HEK293 (cell line): ENCODE measurements around the gene DNMT1.

Source experiments
- BCL11A ChIP-seq: fragments of 450-650 bp; formaldehyde crosslinking; IDR thresholded peaks from 2 replicates; pipeline ENCODE4 v1.5.1; 2016; ENCODE audit warnings: low read depth, missing biosample characterization, missing genetic modification characterization
- BCL11B ChIP-seq: fragments of 450-650 bp; formaldehyde crosslinking; IDR thresholded peaks from 2 replicates; pipeline ENCODE4 v1.5.1; 2016; ENCODE audit warnings: low read depth, missing biosample characterization, missing genetic modification characterization
- BCL6B ChIP-seq: fragments of 450-650 bp; formaldehyde crosslinking; IDR thresholded peaks from 2 replicates; pipeline ENCODE4 v1.5.1; 2017; ENCODE audit warnings: missing biosample characterization, missing genetic modification characterization
- GLIS2 ChIP-seq: fragments of 450-650 bp; formaldehyde crosslinking; IDR thresholded peaks from 2 replicates; pipeline ENCODE4 v1.5.1; 2016; ENCODE audit warnings: missing biosample characterization, missing genetic modification characterization
- HIC1 ChIP-seq: fragments of 450-650 bp; formaldehyde crosslinking; IDR thresholded peaks from 2 replicates; pipeline ENCODE4 v1.5.1; 2016; ENCODE audit warnings: missing biosample characterization, missing genetic modification characterization
- KLF1 ChIP-seq: fragments of 450-650 bp; formaldehyde crosslinking; IDR thresholded peaks from 2 replicates; pipeline ENCODE4 v1.5.1; 2016; ENCODE audit warnings: missing biosample characterization, missing genetic modification characterization
- KLF16 ChIP-seq: fragments of 450-650 bp; formaldehyde crosslinking; IDR thresholded peaks from 2 replicates; pipeline ENCODE4 v1.5.1; 2017; ENCODE audit warnings: missing biosample characterization, missing genetic modification characterization
- KLF7 ChIP-seq: fragments of 450-650 bp; formaldehyde crosslinking; IDR thresholded peaks from 2 replicates; pipeline ENCODE4 v1.5.1; 2016; ENCODE audit warnings: missing biosample characterization, missing genetic modification characterization, borderline replicate concordance
- REPIN1 ChIP-seq: fragments of 450-650 bp; formaldehyde crosslinking; IDR thresholded peaks from 2 replicates; pipeline ENCODE4 v1.5.1; 2017; ENCODE audit warnings: missing biosample characterization, missing genetic modification characterization, low read depth
- SP7 ChIP-seq: fragments of 450-650 bp; formaldehyde crosslinking; IDR thresholded peaks from 2 replicates; pipeline ENCODE4 v1.5.1; 2016; ENCODE audit warnings: missing biosample characterization, missing genetic modification characterization
- TRIM28 ChIP-seq: IDR thresholded peaks from 2 replicates; pipeline ENCODE4 v1.6.1; 2011; ENCODE audit warnings: low read length, control low read depth, borderline replicate concordance
- TSHZ1 ChIP-seq: fragments of 450-650 bp; formaldehyde crosslinking; IDR thresholded peaks from 2 replicates; pipeline ENCODE4 v1.5.1; 2016; ENCODE audit warnings: missing biosample characterization, missing genetic modification characterization, borderline replicate concordance
- ZBTB8A ChIP-seq: fragments of 450-650 bp; formaldehyde crosslinking; IDR thresholded peaks from 2 replicates; pipeline ENCODE4 v1.5.1; 2016; ENCODE audit warnings: missing biosample characterization, missing genetic modification characterization
- ZNF112 ChIP-seq: fragments of 450-650 bp; formaldehyde crosslinking; IDR thresholded peaks from 2 replicates; pipeline ENCODE4 v1.5.0; 2017; ENCODE audit warnings: missing biosample characterization, missing genetic modification characterization
- ZNF114 ChIP-seq: fragments of 450-650 bp; formaldehyde crosslinking; IDR thresholded peaks from 2 replicates; pipeline ENCODE4 v1.5.0; 2017; ENCODE audit warnings: missing biosample characterization, missing genetic modification characterization
- ZNF121 ChIP-seq: fragments of 450-650 bp; formaldehyde crosslinking; IDR thresholded peaks from 2 replicates; pipeline ENCODE4 v1.5.1; 2016; ENCODE audit warnings: missing biosample characterization, missing genetic modification characterization
- ZNF132 ChIP-seq: fragments of 450-650 bp; formaldehyde crosslinking; IDR thresholded peaks from 2 replicates; pipeline ENCODE4 v1.5.1; 2017; ENCODE audit warnings: missing biosample characterization, missing genetic modification characterization, borderline replicate concordance
- ZNF2 ChIP-seq: fragments of 450-650 bp; formaldehyde crosslinking; IDR thresholded peaks from 2 replicates; pipeline ENCODE4 v1.5.1; 2016; ENCODE audit warnings: missing biosample characterization, missing genetic modification characterization
- ZNF214 ChIP-seq: fragments of 450-650 bp; formaldehyde crosslinking; IDR thresholded peaks from 2 replicates; pipeline ENCODE4 v1.5.1; 2017; ENCODE audit warnings: missing biosample characterization, mild to moderate bottlenecking, missing genetic modification characterization, borderline replicate concordance
- ZNF24 ChIP-seq: fragments of 450-650 bp; formaldehyde crosslinking; IDR thresholded peaks from 2 replicates; pipeline ENCODE4 v1.5.1; 2016; ENCODE audit warnings: missing biosample characterization, missing genetic modification characterization
- ZNF274 ChIP-seq, 2 experiments: fragments of 200-500 bp in 1 of 2; fragments of 450-650 bp in 1 of 2; sonication (Bioruptor generic) in 1 of 2; formaldehyde crosslinking in 1 of 2; IDR thresholded peaks; 2 replicates each; pipeline versions ENCODE4 v1.5.1 to v1.6.1; 2014 to 2016; ENCODE audit warnings: borderline replicate concordance in 1 of 2, inconsistent platforms in 1 of 2, low read length in 1 of 2, missing biosample characterization in 1 of 2, missing genetic modification characterization in 1 of 2
- ZNF292 ChIP-seq: fragments of 450-650 bp; formaldehyde crosslinking; IDR thresholded peaks from 2 replicates; pipeline ENCODE4 v1.5.1; 2016; ENCODE audit warnings: low read depth, missing biosample characterization, missing genetic modification characterization, borderline replicate concordance
- ZNF324 ChIP-seq: fragments of 450-650 bp; formaldehyde crosslinking; IDR thresholded peaks from 2 replicates; pipeline ENCODE4 v1.5.1; 2016; ENCODE audit warnings: missing biosample characterization, missing genetic modification characterization
- ZNF341 ChIP-seq: fragments of 450-650 bp; formaldehyde crosslinking; IDR thresholded peaks from 2 replicates; pipeline ENCODE4; 2016; ENCODE audit warnings: low read depth, missing biosample characterization, missing genetic modification characterization
- ZNF362 ChIP-seq: fragments of 450-650 bp; formaldehyde crosslinking; IDR thresholded peaks from 2 replicates; pipeline ENCODE4 v1.5.1; 2016; ENCODE audit warnings: missing biosample characterization, missing genetic modification characterization
- ZNF433 ChIP-seq: fragments of 450-650 bp; formaldehyde crosslinking; IDR thresholded peaks from 2 replicates; pipeline ENCODE4 v1.5.1; 2016; ENCODE audit warnings: missing biosample characterization, missing genetic modification characterization, low read depth
- ZNF529 ChIP-seq: fragments of 450-650 bp; formaldehyde crosslinking; IDR thresholded peaks from 2 replicates; pipeline ENCODE4 v1.5.1; 2017; ENCODE audit warnings: missing genetic modification characterization, missing biosample characterization; ENCODE audit not compliant: insufficient replicate concordance
- ZNF530 ChIP-seq: fragments of 450-650 bp; formaldehyde crosslinking; IDR thresholded peaks from 2 replicates; pipeline ENCODE4 v1.5.1; 2016; ENCODE audit warnings: low read depth, missing biosample characterization, missing genetic modification characterization
- ZNF629 ChIP-seq: fragments of 450-650 bp; formaldehyde crosslinking; IDR thresholded peaks from 2 replicates; pipeline ENCODE4 v1.5.1; 2017; ENCODE audit warnings: missing biosample characterization, missing genetic modification characterization
- ZNF747 ChIP-seq: fragments of 450-650 bp; formaldehyde crosslinking; IDR thresholded peaks from 2 replicates; pipeline ENCODE4 v1.5.1; 2016; ENCODE audit warnings: missing biosample characterization, missing genetic modification characterization
- ZNF837 ChIP-seq: fragments of 450-650 bp; formaldehyde crosslinking; IDR thresholded peaks from 2 replicates; pipeline ENCODE4 v1.5.1; 2016; ENCODE audit warnings: missing biosample characterization, missing genetic modification characterization

DNMT1 gene

GRCh38 chr19:10230861-10231611 is 36.3 kb upstream of the DNMT1 start, which contains the start of gene S1PR2 (continued):
- TF ChIP-seq GLIS2 (tag by site-specific recombination) (peak; percentile 77), SP7 (tag by site-specific recombination) (peak; percentile 21; the same call in 1 of the 2 replicates), ZNF132 (no peak), KLF7 (no peak), ZNF530 (tag by site-specific recombination) (no peak), ZNF24 (tag by site-specific recombination) (no peak), ZBTB8A (tag by site-specific recombination) (peak; percentile 74), ZNF341 (no peak), ZNF362 (tag by site-specific recombination) (no peak), ZNF747 (tag by site-specific recombination) (no peak), ZNF433 (no peak), KLF1 (tag by site-specific recombination) (0 out of 2 replicates have a peak, but pooled peaks have one; percentile 23), ZNF274 (IDR thresholded peaks at IDR 0.05; ENCODE audit: low read length) (no peak), ZNF274 (tag by site-specific recombination; IDR thresholded peaks at IDR 0.05; ENCODE audit: borderline replicate concordance) (no peak), TSHZ1 (tag by site-specific recombination) (no peak), ZNF529 (tag by site-specific recombination) (no peak), ZNF214 (tag by site-specific recombination) (no peak), KLF16 (tag by site-specific recombination) (0 out of 2 replicates have a peak, but pooled peaks have one; percentile 12), BCL11B (tag by site-specific recombination) (no peak), ZNF121 (tag by site-specific recombination) (no peak), ZNF837 (tag by site-specific recombination) (no peak), ZNF324 (tag by site-specific recombination) (no peak), ZNF112 (no peak), ZNF2 (tag by site-specific recombination) (no peak), REPIN1 (tag by site-specific recombination) (no peak), ZNF629 (tag by site-specific recombination) (peak; percentile 93), BCL6B (tag by site-specific recombination) (no peak), ZNF114 (tag by site-specific recombination) (no peak), HIC1 (no peak; the same call in 1 of the 2 replicates), BCL11A (tag by site-specific recombination) (no peak), ZNF292 (tag by site-specific recombination) (no peak), TRIM28 (no peak)
